ENCODE measurements around the gene ITGB2. TPM values are rescaled to one million over a fixed set of nuclear protein-coding genes. Genes with fewer than 3 reads are reported as not detected.

The ITGB2 gene
- total RNA-seq, 1 experiment from 2014 or later = 24.8 TPM

- ChIA-PET CTCF (interaction anchor here (0.8 to 18.5 kb wide), 3 partner anchors 10 to 179 kb away, joined by 3 to 302 read pairs (median 3); no protein-coding TSS in a partner anchor), POLR2A (interaction anchor here (1.0 kb wide), 1 partner anchor 165 kb away, joined by 3 read pairs; no protein-coding TSS in a partner anchor)
- Mint-ChIP-seq H3K9me3 (ENCODE audit: unreplicated experiment) (no peaks in the 10 kb centered on the region), H3K27ac (ENCODE audit: low read depth, unreplicated experiment) (no peak overlapping the region), H3K4me1 (ENCODE audit: insufficient read depth, unreplicated experiment) (peaks cover 12% of the 10 kb centered on the region), H3K4me3 (ENCODE audit: unreplicated experiment) (no peak overlapping the region), H3K36me3 (ENCODE audit: insufficient read depth, unreplicated experiment) (peaks cover 74% of the 10 kb centered on the region), H3K27me3 (ENCODE audit: insufficient read depth, unreplicated experiment) (no peaks in the 10 kb centered on the region)
- no peak for TF ChIP-seq CTCF (IDR thresholded peaks at IDR 0.05; ENCODE audit: unreplicated experiment)
- no TSS peak for BruUV-seq (replicated peaks)
- intact Hi-C loops (cut with micrococcal nuclease) = no loop called here
- no peak for DNase-seq (ENCODE audit: unreplicated experiment)
Measured at GRCh38 chr21:44959376-44960091, 38.8 kb upstream of the ITGB2 start.

GRCh38 chr21:44958471-44959191 is 37.9 kb upstream of the ITGB2 start:
- Mint-ChIP-seq H3K27ac (ENCODE audit: low read depth, unreplicated experiment) (no peak overlapping the region), H3K27me3 (ENCODE audit: insufficient read depth, unreplicated experiment) (no peaks in the 10 kb centered on the region), H3K36me3 (ENCODE audit: insufficient read depth, unreplicated experiment) (peaks cover 66% of the 10 kb centered on the region), H3K9me3 (ENCODE audit: unreplicated experiment) (no peaks in the 10 kb centered on the region), H3K4me3 (ENCODE audit: unreplicated experiment) (no peak overlapping the region), H3K4me1 (ENCODE audit: insufficient read depth, unreplicated experiment) (peaks cover 12% of the 10 kb centered on the region)
- no TSS peak for BruUV-seq (replicated peaks)
- TF ChIP-seq CTCF (IDR thresholded peaks at IDR 0.05; ENCODE audit: unreplicated experiment) = no peak
- ChIA-PET CTCF (interaction anchor here (0.9 to 18.5 kb wide), 3 partner anchors 9 to 180 kb away, joined by 3 to 302 read pairs (median 7); no protein-coding TSS in a partner anchor), POLR2A (interaction anchor here (1.0 kb wide), 1 partner anchor 166 kb away, joined by 3 read pairs; no protein-coding TSS in a partner anchor)
- no peak for DNase-seq (ENCODE audit: unreplicated experiment)
- intact Hi-C loops (cut with micrococcal nuclease) = no loop called here

GRCh38 chr21:44957901-44958451 is 37.3 kb upstream of the ITGB2 start:
- no peaks in the 10 kb centered on the region for H3K9me3 Mint-ChIP-seq (ENCODE audit: unreplicated experiment)
- no peaks in the 10 kb centered on the region for H3K27me3 Mint-ChIP-seq (ENCODE audit: insufficient read depth, unreplicated experiment)
- BruUV-seq (replicated peaks) = no TSS peak
- no peak overlapping the region for H3K4me3 Mint-ChIP-seq (ENCODE audit: unreplicated experiment)
- H3K4me1 Mint-ChIP-seq (ENCODE audit: insufficient read depth, unreplicated experiment) = peaks cover 12% of the 10 kb centered on the region
- intact Hi-C loops (cut with micrococcal nuclease) = no loop called here
- H3K27ac Mint-ChIP-seq (ENCODE audit: low read depth, unreplicated experiment) = no peak overlapping the region
- peaks cover 63% of the 10 kb centered on the region for H3K36me3 Mint-ChIP-seq (ENCODE audit: insufficient read depth, unreplicated experiment)
- CTCF ChIA-PET = interaction anchor here (1.5 to 18.5 kb wide), 2 partner anchors 8 to 181 kb away, joined by 7 to 302 read pairs; no protein-coding TSS in a partner anchor
- POLR2A ChIA-PET = interaction anchor here (0.8 kb wide), 1 partner anchor 172 kb away, joined by 3 read pairs; no protein-coding TSS in a partner anchor
- TF ChIP-seq CTCF (IDR thresholded peaks at IDR 0.05; ENCODE audit: unreplicated experiment) = no peak
- no peak for DNase-seq (ENCODE audit: unreplicated experiment)

Measured in MCF 10A (cell line).